GM08714 (cell line): ENCODE results near the gene SMYD2.
"Not testable (repeated sequence)": the region's sequence is repeated elsewhere in the genome, so short reads cannot be mapped to it uniquely, and the experiment has no call there.

Experiments used
- H3K4me3 ChIP-seq: fragments of 200-500 bp; sonication (Bioruptor generic); 2 replicates; pipeline ENCODE4 v1.5.1; 2014; ENCODE audit warnings: mild to moderate bottlenecking, low read length, inconsistent platforms
- ZNF274 ChIP-seq: IDR thresholded peaks from 2 replicates; pipeline ENCODE4 v1.6.1; 2012; ENCODE audit warnings: mild to moderate bottlenecking, low read depth, low read length

The SMYD2 gene

GRCh38 chr1:214260561-214261205, 20.3 kb upstream of the SMYD2 start:
- H3K4me3 ChIP-seq = no peak overlapping the region
- no peak for TF ChIP-seq ZNF274

GRCh38 chr1:214261206-214262123, 19.5 kb upstream of the SMYD2 start:
- H3K4me3 ChIP-seq = no peak overlapping the region

GRCh38 chr1:214264196-214264595, 16.8 kb upstream of the SMYD2 start:
- no peak for TF ChIP-seq ZNF274
- no peak overlapping the region for H3K4me3 ChIP-seq

More at GRCh38 chr1:214261206-214262123, 19.5 kb upstream of the SMYD2 start:
- no peak for TF ChIP-seq ZNF274

GRCh38 chr1:214264976-214265375, 16.0 kb upstream of the SMYD2 start:
- no peak for TF ChIP-seq ZNF274
- no peak overlapping the region for H3K4me3 ChIP-seq

GRCh38 chr1:214270097-214270650, 10.8 kb upstream of the SMYD2 start:
- no peak for TF ChIP-seq ZNF274
- H3K4me3 ChIP-seq = no peak overlapping the region

GRCh38 chr1:214271174-214271858, 9.6 kb upstream of the SMYD2 start:
- no peak overlapping the region for H3K4me3 ChIP-seq
- no peak for TF ChIP-seq ZNF274

- no peak for TF ChIP-seq ZNF274
- H3K4me3 ChIP-seq = no peak overlapping the region
Measured at GRCh38 chr1:214271995-214272731, 8.8 kb upstream of the SMYD2 start.

GRCh38 chr1:214272964-214273533, 7.9 kb upstream of the SMYD2 start:
- TF ChIP-seq ZNF274 = no peak
- no peak overlapping the region for H3K4me3 ChIP-seq

GRCh38 chr1:214275700-214276099, 5.3 kb upstream of the SMYD2 start:
- not testable (repeated sequence) for H3K4me3 ChIP-seq

GRCh38 chr1:214276786-214277185, 4.2 kb upstream of the SMYD2 start:
- no peak for TF ChIP-seq ZNF274
- no peak overlapping the region for H3K4me3 ChIP-seq

- no peak overlapping the region for H3K4me3 ChIP-seq
- no peak for TF ChIP-seq ZNF274
Measured at GRCh38 chr1:214277704-214278635, 3.0 kb upstream of the SMYD2 start.

- H3K4me3 ChIP-seq = peak overlapping the region; percentile 75
- no peak for TF ChIP-seq ZNF274
Measured at GRCh38 chr1:214280386-214281020, 456 bp upstream of the SMYD2 start.
